Upper lobe of right lung (tissue), 1 donor: ENCODE measurements around the gene SBF1. TPM values are rescaled to one million over a fixed set of nuclear protein-coding genes. Genes with fewer than 3 reads are reported as not detected.

ENCODE experiments used
- ATAC-seq: fragments of 200-7000 bp; cut with Tn5 transposase; one replicate; pipeline ENCODE4 v1.9.1; 2020; ENCODE audit warnings: mild to moderate bottlenecking, moderate library complexity
- DNase-seq: peaks from one replicate; pipeline ENCODE4 v3.0.0-alpha.2; 2020
- H3K27ac ChIP-seq: fragments of 200-600 bp; one replicate; pipeline ENCODE4 v1.8.0; 2022
- H3K27me3 ChIP-seq: fragments of 200-600 bp; one replicate; pipeline ENCODE4 v1.8.0; 2022; ENCODE audit warnings: mild to moderate bottlenecking
- H3K36me3 ChIP-seq: fragments of 200-600 bp; one replicate; pipeline ENCODE4 v1.8.0; 2022
- H3K4me1 ChIP-seq: fragments of 200-600 bp; one replicate; pipeline ENCODE4 v1.8.0; 2022
- H3K4me3 ChIP-seq: fragments of 200-600 bp; one replicate; pipeline ENCODE4 v1.8.0; 2022; ENCODE audit warnings: mild to moderate bottlenecking
- H3K9me3 ChIP-seq: fragments of 200-600 bp; one replicate; pipeline ENCODE4 v1.8.0; 2022
- intact Hi-C: fragments of 100-400 bp; cut with DNase I; formaldehyde crosslinking; loops from one replicate; pipeline ENCODE4 v1.11.0; 2022
- total RNA-seq: library from RNA; stranded (reverse); fragmentation: NEBNext Ultra II Directional; extraction: Animal tissue kit (Norgen Biotek cat#: 25700); gene quantifications from one replicate; pipeline ENCODE4 v1.2.1, GENCODE V29; 2021
- TF ChIP-seq, protein P1 (sequence below): fragments of 200-600 bp; IDR thresholded peaks from one replicate; pipeline ENCODE4 v1.8.0; 2022; ENCODE audit warnings: antibody characterized with exemption
- donor health status: DM: no; HTN: yes; CAD: no; lungs with severe emphysema.

SBF1 gene
- total RNA-seq, 1 donor from 2014 or later: 69.4 TPM

DNA sequence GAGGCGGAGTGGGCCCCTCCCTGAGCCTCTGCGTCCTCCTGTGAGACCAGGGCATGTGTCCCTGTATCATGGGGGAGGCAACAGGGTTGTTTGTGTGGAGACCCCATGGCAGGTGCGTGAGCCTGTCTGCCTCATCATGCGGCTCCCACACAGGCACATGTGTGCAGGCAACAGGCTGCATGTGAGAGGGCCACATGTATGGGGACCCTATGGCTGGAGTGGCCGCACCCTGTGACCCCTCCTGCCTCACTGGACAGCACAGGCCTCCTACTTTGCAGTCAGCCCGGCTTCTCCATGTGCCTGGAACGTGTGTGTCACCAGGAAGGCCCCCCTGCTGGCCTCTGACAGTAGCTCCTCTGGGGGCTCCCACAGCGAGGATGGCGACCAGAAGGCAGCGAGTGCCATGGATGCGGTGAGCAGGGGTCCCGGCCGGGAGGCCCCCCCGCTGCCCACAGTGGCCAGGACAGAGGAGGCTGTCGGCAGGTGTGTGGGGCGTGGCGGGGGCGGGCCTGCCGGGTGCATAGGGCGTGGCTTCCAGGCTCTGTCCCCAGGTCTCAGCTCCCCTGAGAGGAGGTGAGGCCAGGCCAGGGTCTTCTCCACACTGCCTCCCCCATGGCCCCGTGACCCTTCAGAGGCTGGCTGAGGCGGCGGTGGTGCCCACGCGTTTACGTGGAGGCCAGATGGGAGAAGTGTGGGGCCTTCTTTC, 34.1 kb downstream of the SBF1 start:
- Histone ChIP-seq H3K27ac (no peak overlapping the region), H3K9me3 (no peaks in the 10 kb centered on the region), H3K4me3 (no peak overlapping the region), H3K36me3 (peaks cover 73% of the 10 kb centered on the region), H3K4me1 (peaks cover 17% of the 10 kb centered on the region), H3K27me3 (no peaks in the 10 kb centered on the region)
- DNase-seq (peak; percentile 65), ATAC-seq (no peak)
- TF ChIP-seq, protein P1, sequence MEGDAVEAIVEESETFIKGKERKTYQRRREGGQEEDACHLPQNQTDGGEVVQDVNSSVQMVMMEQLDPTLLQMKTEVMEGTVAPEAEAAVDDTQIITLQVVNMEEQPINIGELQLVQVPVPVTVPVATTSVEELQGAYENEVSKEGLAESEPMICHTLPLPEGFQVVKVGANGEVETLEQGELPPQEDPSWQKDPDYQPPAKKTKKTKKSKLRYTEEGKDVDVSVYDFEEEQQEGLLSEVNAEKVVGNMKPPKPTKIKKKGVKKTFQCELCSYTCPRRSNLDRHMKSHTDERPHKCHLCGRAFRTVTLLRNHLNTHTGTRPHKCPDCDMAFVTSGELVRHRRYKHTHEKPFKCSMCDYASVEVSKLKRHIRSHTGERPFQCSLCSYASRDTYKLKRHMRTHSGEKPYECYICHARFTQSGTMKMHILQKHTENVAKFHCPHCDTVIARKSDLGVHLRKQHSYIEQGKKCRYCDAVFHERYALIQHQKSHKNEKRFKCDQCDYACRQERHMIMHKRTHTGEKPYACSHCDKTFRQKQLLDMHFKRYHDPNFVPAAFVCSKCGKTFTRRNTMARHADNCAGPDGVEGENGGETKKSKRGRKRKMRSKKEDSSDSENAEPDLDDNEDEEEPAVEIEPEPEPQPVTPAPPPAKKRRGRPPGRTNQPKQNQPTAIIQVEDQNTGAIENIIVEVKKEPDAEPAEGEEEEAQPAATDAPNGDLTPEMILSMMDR: no peak
- intact Hi-C loops: no loop called here

DNA sequence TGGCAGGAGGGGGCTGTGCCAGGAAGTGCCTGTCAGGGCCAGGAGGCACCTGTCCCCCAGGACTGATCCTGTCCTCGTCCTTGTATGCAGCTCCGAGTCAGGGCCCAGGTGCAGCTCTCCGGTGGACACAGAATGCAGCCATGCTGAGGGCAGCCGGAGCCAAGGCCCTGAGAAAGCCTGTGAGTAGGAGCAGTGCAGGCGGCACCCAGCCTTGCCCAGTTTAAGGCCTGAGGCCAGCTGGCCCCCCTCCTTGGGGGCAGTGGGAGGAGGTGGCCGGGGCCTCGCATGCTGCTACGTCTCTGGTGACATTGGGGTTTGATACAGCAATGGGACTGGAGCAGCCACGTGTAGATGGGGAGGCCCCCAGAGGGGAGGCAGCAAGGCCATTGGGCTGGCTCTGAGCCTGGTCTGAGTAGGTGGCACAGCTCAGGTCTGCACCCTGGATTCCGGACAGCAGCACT, 34.9 kb downstream of the SBF1 start:
- peaks cover 81% of the 10 kb centered on the region for H3K36me3 ChIP-seq
- intact Hi-C loops: no loop called here
- TF ChIP-seq, protein P1: no peak

DNA sequence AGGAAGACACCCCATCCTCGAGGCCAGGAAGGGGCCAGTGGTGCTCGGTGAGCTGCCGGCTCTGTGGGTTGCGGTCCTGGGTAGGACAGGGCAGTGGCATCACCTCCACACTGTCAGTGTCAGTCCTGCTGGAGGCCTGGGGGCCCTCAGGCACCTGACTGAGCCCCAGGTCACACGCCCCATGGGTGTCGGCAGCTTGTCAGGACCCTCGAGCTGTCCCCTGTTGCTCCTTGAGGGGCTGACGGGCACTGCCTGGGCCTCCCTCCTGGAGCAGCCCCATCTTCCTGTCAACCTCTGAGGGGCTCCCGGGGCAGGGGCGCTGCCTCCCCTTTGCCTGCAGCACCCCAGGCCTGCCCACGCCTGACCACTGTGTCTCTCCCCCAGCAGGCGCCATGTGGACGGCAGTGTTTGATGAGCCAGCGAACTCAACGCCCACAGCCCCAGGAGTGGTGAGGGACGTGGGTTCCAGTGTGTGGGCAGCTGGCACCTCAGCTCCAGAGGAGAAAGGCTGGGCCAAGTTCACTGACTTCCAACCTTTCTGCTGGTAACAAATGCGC, 35.4 kb downstream of the SBF1 start:
- H3K4me1 ChIP-seq: peaks cover 7% of the 10 kb centered on the region
- DNase-seq: no peak
- no peak overlapping the region for H3K4me3 ChIP-seq
- no peak overlapping the region for H3K27ac ChIP-seq
- H3K9me3 ChIP-seq: no peaks in the 10 kb centered on the region
- TF ChIP-seq, protein P1: no peak
- ATAC-seq: no peak
- H3K27me3 ChIP-seq: no peaks in the 10 kb centered on the region
- intact Hi-C loops: no loop called here
- H3K36me3 ChIP-seq: peaks cover 84% of the 10 kb centered on the region

More for the DNA sequence above, 34.9 kb downstream of the SBF1 start:
- H3K27me3 ChIP-seq: no peaks in the 10 kb centered on the region
- H3K27ac ChIP-seq: no peak overlapping the region
- no peak overlapping the region for H3K4me3 ChIP-seq
- no peaks in the 10 kb centered on the region for H3K9me3 ChIP-seq
- peaks cover 12% of the 10 kb centered on the region for H3K4me1 ChIP-seq
- DNase-seq (no peak), ATAC-seq (no peak)

DNA sequence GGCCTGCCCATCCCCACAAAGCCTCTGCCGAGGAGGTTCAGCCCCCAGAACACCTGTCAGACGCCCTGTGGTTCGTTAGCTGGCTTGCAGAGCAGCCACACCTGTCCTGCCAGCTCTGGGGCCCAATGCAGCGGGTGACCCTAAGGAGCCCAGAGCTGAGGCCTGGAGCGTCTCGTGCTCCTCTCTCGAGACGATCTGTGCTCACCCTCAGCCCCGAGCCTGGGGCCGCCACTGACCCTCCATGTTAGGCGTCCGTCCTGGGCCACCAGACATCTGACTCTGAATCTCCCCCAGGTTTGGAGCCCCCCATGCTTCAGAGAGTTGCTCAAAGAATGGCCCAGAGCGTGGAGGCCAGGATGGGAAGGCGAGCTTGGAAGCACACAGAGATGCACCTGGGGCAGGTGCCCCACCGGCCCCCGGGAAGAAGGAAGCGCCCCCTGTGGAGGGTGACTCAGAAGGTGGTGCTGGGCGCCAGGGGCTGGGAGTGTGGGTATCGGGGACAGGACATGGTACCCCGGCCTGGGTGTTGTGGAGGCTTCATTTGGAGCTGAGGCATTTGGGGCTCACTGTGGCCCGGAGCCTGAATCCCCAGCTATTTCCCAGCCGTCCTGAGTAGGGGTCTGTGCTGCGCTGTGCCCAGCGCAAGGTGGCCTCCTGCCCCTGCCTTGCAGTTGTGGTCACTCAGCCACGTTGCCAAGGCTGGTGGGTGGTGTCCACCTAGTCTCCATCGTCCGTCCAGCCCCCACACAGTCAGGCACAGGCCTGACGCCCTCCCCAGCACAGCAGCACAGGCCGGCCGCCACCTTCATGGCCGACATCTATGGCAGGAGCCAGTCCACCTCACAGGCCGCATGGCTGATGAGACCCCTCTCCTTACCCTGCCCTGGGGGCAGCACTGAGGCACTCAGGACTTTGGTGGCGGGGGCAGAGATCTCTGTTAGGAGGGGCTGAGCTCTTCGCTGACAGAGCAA, 36.2 kb downstream of the SBF1 start:
- Histone ChIP-seq H3K4me3 (no peak overlapping the region), H3K27me3 (no peaks in the 10 kb centered on the region), H3K9me3 (no peaks in the 10 kb centered on the region), H3K27ac (no peak overlapping the region), H3K4me1 (no peaks in the 10 kb centered on the region), H3K36me3 (peaks cover 79% of the 10 kb centered on the region)
- intact Hi-C loops: no loop called here
- no peak for ATAC-seq
- DNase-seq: no peak
- TF ChIP-seq, protein P1: no peak

DNA sequence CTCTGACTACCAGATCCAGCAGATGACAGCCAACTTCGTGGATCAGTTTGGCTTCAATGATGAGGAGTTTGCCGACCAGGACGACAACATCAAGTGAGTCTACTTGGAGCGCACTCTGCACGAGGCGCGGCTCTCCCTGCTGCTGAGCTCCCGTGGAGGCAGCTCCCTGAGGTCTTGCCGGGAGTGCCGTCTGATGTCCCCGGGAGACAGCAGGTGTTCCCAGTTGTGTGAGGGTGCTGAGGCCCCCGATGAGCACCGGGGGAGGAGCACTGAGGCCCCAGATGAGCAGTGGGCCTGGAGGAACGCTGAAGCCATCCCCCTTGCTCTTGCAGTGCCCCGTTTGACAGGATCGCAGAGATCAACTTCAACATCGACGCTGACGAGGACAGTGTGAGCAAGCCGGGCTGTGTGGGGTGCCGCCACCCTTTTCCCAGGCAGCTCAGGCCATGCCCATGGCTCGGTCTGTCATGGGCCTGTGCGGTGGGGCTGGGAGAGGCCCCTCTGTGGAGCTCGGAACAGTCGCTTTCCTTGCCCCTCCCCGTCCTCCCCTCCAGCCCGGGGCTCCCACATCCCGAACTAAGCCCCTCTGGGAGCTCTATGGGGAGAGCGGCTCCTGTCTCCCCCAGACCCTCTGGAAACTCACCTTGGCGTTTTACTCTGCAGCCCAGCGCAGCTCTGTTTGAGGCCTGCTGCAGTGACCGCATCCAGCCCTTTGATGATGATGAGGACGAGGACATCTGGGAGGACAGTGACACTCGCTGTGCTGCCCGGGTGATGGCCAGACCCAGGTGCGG, 37.1 kb downstream of the SBF1 start:
- DNase-seq: no peak
- no peak for ATAC-seq
- intact Hi-C loops: no loop called here
- H3K27ac ChIP-seq: no peak overlapping the region
- H3K9me3 ChIP-seq: no peaks in the 10 kb centered on the region
- H3K36me3 ChIP-seq: peaks cover 81% of the 10 kb centered on the region
- H3K4me3 ChIP-seq: no peak overlapping the region
- H3K4me1 ChIP-seq: no peaks in the 10 kb centered on the region
- no peaks in the 10 kb centered on the region for H3K27me3 ChIP-seq
- TF ChIP-seq, protein P1: no peak
